Measurements from ENCODE around the gene CLIC5. TPM values are rescaled to one million over a fixed set of nuclear protein-coding genes. Genes with fewer than 3 reads are reported as not detected.

Gene CLIC5
- total RNA-seq, 1 experiment from 2014 or later, result 0.20 TPM

DNA sequence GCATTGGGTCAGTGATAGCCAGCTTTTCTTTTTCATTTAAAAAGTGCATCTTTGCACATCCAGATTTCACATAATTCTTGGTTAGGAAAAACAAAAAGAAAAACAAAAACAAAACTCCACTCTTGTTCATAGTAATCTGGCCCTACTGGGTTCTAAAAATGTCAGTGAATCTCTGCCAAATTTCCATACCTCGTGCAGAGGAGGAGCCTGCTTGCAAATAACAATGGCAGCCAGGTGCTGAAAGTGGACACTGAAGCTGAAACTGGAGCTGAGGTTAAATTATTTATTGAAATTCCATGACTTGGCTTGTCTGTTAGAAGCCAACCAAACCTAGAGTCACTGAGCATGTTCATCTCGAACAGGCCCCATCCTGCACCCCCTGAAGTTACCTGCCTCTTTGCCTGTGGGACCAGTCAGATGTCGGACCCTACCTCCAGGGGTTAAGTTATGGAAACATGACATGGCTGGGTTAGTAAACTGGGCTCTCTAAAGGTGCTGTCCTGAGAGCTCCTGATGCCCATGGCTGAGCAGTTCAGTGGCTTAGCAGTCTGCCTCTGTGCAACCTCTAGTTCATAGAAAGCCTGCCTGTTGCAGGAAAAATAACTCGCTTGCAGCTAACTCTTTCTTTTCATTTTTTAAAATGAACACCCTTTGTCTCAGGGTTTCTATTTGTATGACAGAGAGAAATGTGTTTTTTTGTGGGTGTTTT lies 42.7 kb downstream of the CLIC5 start:
- Histone ChIP-seq H2AFZ (ENCODE audit: low read length) (no peak overlapping the region), H2BK12ac (ENCODE audit: insufficient read length, low read depth, low read length) (no peak overlapping the region), H3K4me1 (ENCODE audit: insufficient read depth, low read length) (no peaks in the 10 kb centered on the region), H2BK5ac (ENCODE audit: insufficient read length, low read length) (no peak overlapping the region), H3K79me1 (ENCODE audit: insufficient read depth, low read depth, low read length, poor library complexity, severe bottlenecking) (no peaks in the 10 kb centered on the region), H3K79me2 (ENCODE audit: insufficient read depth, low read length) (no peaks in the 10 kb centered on the region), H3T11ph (ENCODE audit: low read length) (no peak overlapping the region), H3K56ac (ENCODE audit: insufficient read length, low read depth, low read length) (no peak overlapping the region), H4K91ac (ENCODE audit: insufficient read length, low read depth, low read length) (no peak overlapping the region), H3K4ac (ENCODE audit: low read depth, low read length) (no peak overlapping the region), H4K8ac (replicated peaks; ENCODE audit: insufficient read length, low read depth, low read length) (no peak overlapping the region), H2AK5ac (ENCODE audit: insufficient read length, low read length) (no peak overlapping the region), H3K27ac (ENCODE audit: insufficient read length, low read depth, low read length) (no peak overlapping the region), H3K9ac (ENCODE audit: extremely low read depth, insufficient read length, low read length) (no peak overlapping the region), H2BK15ac (ENCODE audit: low read depth, low read length) (no peak overlapping the region), H3K27me3 (ENCODE audit: insufficient read depth, low read length) (no peaks in the 10 kb centered on the region), H4K20me1 (ENCODE audit: control insufficient read depth, insufficient read depth, insufficient read length) (no peaks in the 10 kb centered on the region), H2BK120ac (ENCODE audit: low read depth, low read length, poor library complexity, severe bottlenecking) (no peak overlapping the region), H3K23me2 (ENCODE audit: insufficient read length, low read depth, low read length, poor library complexity, severe bottlenecking) (no peaks in the 10 kb centered on the region), H3K18ac (ENCODE audit: insufficient read length, low read depth, low read length) (no peak overlapping the region), H3K14ac (ENCODE audit: insufficient read depth, low read length) (no peak overlapping the region), H3K23ac (ENCODE audit: insufficient read length, low read depth, low read length) (no peak overlapping the region), H4K5ac (ENCODE audit: insufficient read length, low read depth, low read length) (no peak overlapping the region), H3K4me2 (ENCODE audit: insufficient read depth, insufficient read length, low read length) (no peak overlapping the region), H3K9me3 (ENCODE audit: control insufficient read depth, low read depth, low read length) (no peaks in the 10 kb centered on the region), H2BK20ac (ENCODE audit: low read depth, low read length, poor library complexity, severe bottlenecking) (no peak overlapping the region)
- TF ChIP-seq, protein P1, sequence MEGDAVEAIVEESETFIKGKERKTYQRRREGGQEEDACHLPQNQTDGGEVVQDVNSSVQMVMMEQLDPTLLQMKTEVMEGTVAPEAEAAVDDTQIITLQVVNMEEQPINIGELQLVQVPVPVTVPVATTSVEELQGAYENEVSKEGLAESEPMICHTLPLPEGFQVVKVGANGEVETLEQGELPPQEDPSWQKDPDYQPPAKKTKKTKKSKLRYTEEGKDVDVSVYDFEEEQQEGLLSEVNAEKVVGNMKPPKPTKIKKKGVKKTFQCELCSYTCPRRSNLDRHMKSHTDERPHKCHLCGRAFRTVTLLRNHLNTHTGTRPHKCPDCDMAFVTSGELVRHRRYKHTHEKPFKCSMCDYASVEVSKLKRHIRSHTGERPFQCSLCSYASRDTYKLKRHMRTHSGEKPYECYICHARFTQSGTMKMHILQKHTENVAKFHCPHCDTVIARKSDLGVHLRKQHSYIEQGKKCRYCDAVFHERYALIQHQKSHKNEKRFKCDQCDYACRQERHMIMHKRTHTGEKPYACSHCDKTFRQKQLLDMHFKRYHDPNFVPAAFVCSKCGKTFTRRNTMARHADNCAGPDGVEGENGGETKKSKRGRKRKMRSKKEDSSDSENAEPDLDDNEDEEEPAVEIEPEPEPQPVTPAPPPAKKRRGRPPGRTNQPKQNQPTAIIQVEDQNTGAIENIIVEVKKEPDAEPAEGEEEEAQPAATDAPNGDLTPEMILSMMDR (conservative IDR thresholded peaks at IDR 0.05), result no peak
- no CpG with 5 or more reads among the region's 4 CpGs for WGBS (ENCODE audit: extremely low coverage, insufficient read length, low lambda C conversion rate)
- Mint-ChIP-seq H3K9me3 (peaks cover 3 to 4% of the 10 kb centered on the region in 2 experiments; a peak in 4 of 5 replicates), H3K27ac (no peak overlapping the region), H3K27me3 (ENCODE audit: low read depth) (no peaks in the 10 kb centered on the region; the same call in 1 of the 2 replicates), H3K36me3 (ENCODE audit: insufficient read depth in 1 of 3, low read depth in 3 of 3) (no peaks in the 10 kb centered on the region; a peak in 2 of 7 replicates), H3K4me3 (no peak overlapping the region), H3K4me1 (peaks cover 13 to 18% of the 10 kb centered on the region in 2 experiments)
- DNase-seq, result no peak

Data from H9 (cell line).